NCI-H748 treated with DMSO at 0.1 percent for 48 hours (cell line): ENCODE results near the gene CLEC4D.
"Not testable (repeated sequence)": the region's sequence is repeated elsewhere in the genome, so short reads cannot be mapped to it uniquely, and the experiment has no call there.

Experiments
- DNase-seq: peaks from one replicate; lab custom pipeline; 2025; lab: John Stamatoyannopoulos, UW

Gene CLEC4D

GRCh38 chr12:8513256-8513655 is at the start of gene CLEC4D:
Gene CLEC4D, plus strand, starts transcription at chr12:8513503. Its CDS starts 230 bp downstream, at chr12:8513733.
- DNase-seq: no peak

- no peak for DNase-seq
These were observed 47.9 kb upstream of the CLEC4D start for GRCh38 chr12:8465301-8465996.

GRCh38 chr12:8466241-8466640 is 47.1 kb upstream of the CLEC4D start:
- DNase-seq: no peak

GRCh38 chr12:8471090-8471489 is 42.2 kb upstream of the CLEC4D start:
- DNase-seq: no peak

- no peak for DNase-seq
These were observed 37.6 kb upstream of the CLEC4D start for GRCh38 chr12:8475508-8476203.

- no peak for DNase-seq
These were observed 30.7 kb upstream of the CLEC4D start for GRCh38 chr12:8482571-8483061.

GRCh38 chr12:8483079-8483478 is 30.2 kb upstream of the CLEC4D start:
- DNase-seq: no peak

GRCh38 chr12:8491646-8492530 is 21.4 kb upstream of the CLEC4D start:
- no peak for DNase-seq

GRCh38 chr12:8493084-8493483 is 20.2 kb upstream of the CLEC4D start:
- DNase-seq: no peak

GRCh38 chr12:8495671-8496070 is 17.6 kb upstream of the CLEC4D start:
- not testable (repeated sequence) for DNase-seq

- not testable (repeated sequence) for DNase-seq
These were observed 17.2 kb upstream of the CLEC4D start for GRCh38 chr12:8496074-8496473.

- no peak for DNase-seq
These were observed 13.7 kb upstream of the CLEC4D start for GRCh38 chr12:8499616-8500015.

GRCh38 chr12:8501720-8502119 is 11.6 kb upstream of the CLEC4D start:
- DNase-seq: no peak

GRCh38 chr12:8504351-8504750 is 9.0 kb upstream of the CLEC4D start:
- DNase-seq: no peak

GRCh38 chr12:8507596-8507995 is 5.7 kb upstream of the CLEC4D start:
- no peak for DNase-seq

- no peak for DNase-seq
These were observed 5.1 kb upstream of the CLEC4D start for GRCh38 chr12:8508223-8508622.

- no peak for DNase-seq
These were observed 4.1 kb upstream of the CLEC4D start for GRCh38 chr12:8508910-8509841.

GRCh38 chr12:8517971-8518370 is 4.7 kb downstream of the CLEC4D start:
- no peak for DNase-seq

GRCh38 chr12:8519171-8519570 is 5.9 kb downstream of the CLEC4D start:
- no peak for DNase-seq

- no peak for DNase-seq
These were observed 14.2 kb downstream of the CLEC4D start for GRCh38 chr12:8527250-8528130.
